Tibial nerve (tissue), 4 donors: Measurements from ENCODE around the gene BCL2L13.

Source experiments
- EP300 ChIP-seq, 2 donors: sonication (generic); formaldehyde crosslinking; IDR thresholded peaks; one replicate each; pipeline ENCODE4 v1.6.1; 2017; ENCODE audit warnings: antibody characterized with exemption in 2 of 2, mild to moderate bottlenecking in 1 of 2
- TF ChIP-seq, protein P1 (sequence below), 5 experiments: fragments of 200-600 bp in 3 of 5; fragments of 450-650 bp in 2 of 5; sonication (generic) in 3 of 5; IDR thresholded peaks; one replicate each; pipeline ENCODE4 v1.5.1; 2016 to 2019; ENCODE audit warnings: antibody characterized with exemption in 5 of 5, mild to moderate bottlenecking in 3 of 5, moderate library complexity in 2 of 5

DNA sequence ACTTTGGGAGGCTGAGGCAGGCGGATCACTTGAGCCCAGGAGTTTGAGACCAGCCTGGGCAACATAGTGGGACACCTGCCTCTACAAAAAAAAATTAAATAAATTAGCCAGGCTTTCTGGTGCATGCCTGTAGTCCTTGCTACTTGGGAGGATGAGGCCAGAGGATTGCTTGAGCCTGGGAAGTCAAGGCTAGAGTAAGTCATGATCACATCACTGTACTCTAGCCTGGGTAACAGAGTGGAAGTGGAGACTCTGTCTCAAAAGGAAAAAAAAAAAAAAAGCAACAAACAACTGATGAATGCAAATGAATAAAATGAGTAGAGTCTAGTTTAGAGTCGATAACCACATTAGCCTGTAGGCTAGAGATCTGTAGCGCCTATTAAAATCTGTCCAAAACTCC is 3.9 kb upstream of the BCL2L13 start:
- no peak for TF ChIP-seq EP300 (IDR thresholded peaks at IDR 0.05)
- TF ChIP-seq, protein P1, sequence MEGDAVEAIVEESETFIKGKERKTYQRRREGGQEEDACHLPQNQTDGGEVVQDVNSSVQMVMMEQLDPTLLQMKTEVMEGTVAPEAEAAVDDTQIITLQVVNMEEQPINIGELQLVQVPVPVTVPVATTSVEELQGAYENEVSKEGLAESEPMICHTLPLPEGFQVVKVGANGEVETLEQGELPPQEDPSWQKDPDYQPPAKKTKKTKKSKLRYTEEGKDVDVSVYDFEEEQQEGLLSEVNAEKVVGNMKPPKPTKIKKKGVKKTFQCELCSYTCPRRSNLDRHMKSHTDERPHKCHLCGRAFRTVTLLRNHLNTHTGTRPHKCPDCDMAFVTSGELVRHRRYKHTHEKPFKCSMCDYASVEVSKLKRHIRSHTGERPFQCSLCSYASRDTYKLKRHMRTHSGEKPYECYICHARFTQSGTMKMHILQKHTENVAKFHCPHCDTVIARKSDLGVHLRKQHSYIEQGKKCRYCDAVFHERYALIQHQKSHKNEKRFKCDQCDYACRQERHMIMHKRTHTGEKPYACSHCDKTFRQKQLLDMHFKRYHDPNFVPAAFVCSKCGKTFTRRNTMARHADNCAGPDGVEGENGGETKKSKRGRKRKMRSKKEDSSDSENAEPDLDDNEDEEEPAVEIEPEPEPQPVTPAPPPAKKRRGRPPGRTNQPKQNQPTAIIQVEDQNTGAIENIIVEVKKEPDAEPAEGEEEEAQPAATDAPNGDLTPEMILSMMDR (IDR thresholded peaks at IDR 0.05), result no peak
